CD14-positive monocyte (primary cell): ENCODE results near the gene PALS1. TPM values are rescaled to one million over a fixed set of nuclear protein-coding genes. Genes with fewer than 3 reads are reported as not detected.
A peak's percentile ranks its signal among the peaks of the same experiment; 100 is the strongest.

ENCODE experiments used
- DNase-seq, 3 donors: peaks; one replicate each; pipeline ENCODE4 v3.0.0-alpha.2; 2011 to 2022
- H2AFZ ChIP-seq: 2 replicates; pipeline ENCODE4 v1.6.0; 2012; ENCODE audit warnings: mild to moderate bottlenecking, low read depth, low read length, inconsistent platforms; ENCODE audit not compliant: insufficient read depth, poor library complexity, severe bottlenecking
- H3K27ac ChIP-seq, 2 donors: 1 replicate in 1 of 2; 2 replicates in 1 of 2; pipeline ENCODE4 v1.5.1; 2012 to 2013; ENCODE audit warnings: low read length in 2 of 2, control low read depth in 1 of 2, inconsistent platforms in 1 of 2, low read depth in 1 of 2, mild to moderate bottlenecking in 1 of 2
- H3K27me3 ChIP-seq, 2 donors: one replicate each; pipeline versions ENCODE4 v1.6.0 to v1.6.1; 2011 to 2013; ENCODE audit warnings: low read length in 2 of 2; ENCODE audit not compliant: control insufficient read depth in 2 of 2, insufficient read depth in 2 of 2
- H3K36me3 ChIP-seq, 2 donors: replicated peaks in 1 of 2; 1 replicate in 1 of 2; 2 replicates in 1 of 2; pipeline versions ENCODE4 v1.5.1 to v1.6.1; 2012 to 2013; ENCODE audit warnings: low read length in 2 of 2, control low read depth in 1 of 2, inconsistent platforms in 1 of 2, mild to moderate bottlenecking in 1 of 2; ENCODE audit not compliant: insufficient read depth in 2 of 2, control insufficient read depth in 1 of 2
- H3K4me1 ChIP-seq, 2 donors: 1 replicate in 1 of 2; 2 replicates in 1 of 2; pipeline versions ENCODE4 v1.5.1 to v1.6.1; 2012 to 2013; ENCODE audit warnings: low read length in 2 of 2, control low read depth in 1 of 2, inconsistent platforms in 1 of 2, mild to moderate bottlenecking in 1 of 2, moderate library complexity in 1 of 2; ENCODE audit not compliant: insufficient read depth in 2 of 2, control insufficient read depth in 1 of 2
- H3K4me2 ChIP-seq: replicated peaks from 2 replicates; pipeline ENCODE3; 2012; ENCODE audit warnings: low read length, moderate library complexity, mild to moderate bottlenecking; ENCODE audit not compliant: poor library complexity, severe bottlenecking; ENCODE audit errors: extremely low read depth
- H3K4me3 ChIP-seq, 3 experiments: fragments of 200-600 bp in 1 of 3; sonication (generic) in 1 of 3; replicated peaks in 1 of 3; 1 replicate in 2 of 3; 2 replicates in 1 of 3; pipeline ENCODE4 v1.5.1; 2011 to 2013; ENCODE audit warnings: low read length in 3 of 3, mild to moderate bottlenecking in 3 of 3, control low read depth in 2 of 3, low read depth in 2 of 3, inconsistent platforms in 1 of 3, moderate library complexity in 1 of 3
- H3K79me2 ChIP-seq: 2 replicates; pipeline ENCODE4 v1.6.0; 2012; ENCODE audit warnings: mild to moderate bottlenecking, control low read depth, inconsistent platforms, low read length, moderate library complexity; ENCODE audit not compliant: insufficient read depth
- H3K9ac ChIP-seq: 2 replicates; pipeline ENCODE4 v1.6.0; 2017; ENCODE audit warnings: low read length, mild to moderate bottlenecking; ENCODE audit not compliant: insufficient read depth, poor library complexity, severe bottlenecking
- H3K9me3 ChIP-seq, 2 donors: replicated peaks in 1 of 2; 1 replicate in 1 of 2; 2 replicates in 1 of 2; pipeline versions ENCODE4 v1.5.1 to v1.6.1; 2012 to 2013; ENCODE audit warnings: low read length in 2 of 2, control low read depth in 1 of 2; ENCODE audit not compliant: control insufficient read depth in 1 of 2, insufficient read depth in 1 of 2
- H4K20me1 ChIP-seq: 2 replicates; pipeline ENCODE4 v1.6.0; 2012; ENCODE audit warnings: mild to moderate bottlenecking, low read length, control low read depth, moderate library complexity; ENCODE audit not compliant: insufficient read depth
- H3K27ac Mint-ChIP-seq, 7 donors: one replicate each; pipeline ENCODE4 v1.8.0; 2020; ENCODE audit warnings: mild to moderate bottlenecking in 7 of 7, mixed read lengths in 7 of 7, moderate library complexity in 6 of 7, inconsistent platforms in 2 of 7
- H3K27me3 Mint-ChIP-seq, 3 donors: one replicate each; pipeline ENCODE4 v1.8.0; 2021 to 2022; ENCODE audit warnings: low read depth in 3 of 3, mild to moderate bottlenecking in 3 of 3, mixed read lengths in 3 of 3, moderate library complexity in 3 of 3, inconsistent platforms in 1 of 3
- H3K36me3 Mint-ChIP-seq, 2 donors: one replicate each; pipeline ENCODE4 v1.8.0; 2020; ENCODE audit warnings: mixed read lengths in 2 of 2, inconsistent platforms in 1 of 2, mild to moderate bottlenecking in 1 of 2
- H3K4me1 Mint-ChIP-seq: one replicate; pipeline ENCODE4 v1.8.0; 2020; ENCODE audit warnings: mild to moderate bottlenecking, mixed read lengths
- H3K4me3 Mint-ChIP-seq, 2 donors: one replicate each; pipeline ENCODE4 v1.8.0; 2020; ENCODE audit warnings: mild to moderate bottlenecking in 2 of 2, mixed read lengths in 2 of 2, moderate library complexity in 1 of 2
- H3K9me3 Mint-ChIP-seq, 7 donors: one replicate each; pipeline ENCODE4 v1.8.0; 2020 to 2022; ENCODE audit warnings: mixed read lengths in 7 of 7, mild to moderate bottlenecking in 6 of 7, moderate library complexity in 6 of 7, inconsistent platforms in 2 of 7
- WGBS: methylation state at CpG from one replicate; pipeline ENCODE4 v1.1.5; 2013; ENCODE audit warnings: missing lambda C conversion rate; ENCODE audit not compliant: insufficient coverage; 5-methylcytosine and 5-hydroxymethylcytosine counted together
- intact Hi-C, 2 donors: fragments of 100-400 bp; cut with micrococcal nuclease; formaldehyde crosslinking; loops; one replicate each; pipeline versions ENCODE4 v1.15.0 to v1.15.1; 2023
- polyA plus RNA-seq, 3 donors: library from polyadenylated mRNA; depleted of rRNA in 1 of 3; unstranded in 2 of 3; stranded (reverse) in 1 of 3; fragments of 300-500 nt in 2 of 3; fragments of >200 nt in 1 of 3; fragmentation: Illumina TruSeq in 2 of 3; gene quantifications; 1 replicate in 2 of 3; 2 replicates in 1 of 3; pipeline ENCODE4 v1.2.3, GENCODE V29; 2012 to 2021
- TF ChIP-seq, protein P1 (sequence below): fragments of 200-600 bp; IDR thresholded peaks from one replicate; pipeline ENCODE4 v1.8.0; 2022; ENCODE audit warnings: antibody characterized with exemption, mild to moderate bottlenecking

The PALS1 gene
- polyA plus RNA-seq, 3 donors, result 0.95 to 2.0 (median 2.0) TPM

DNA sequence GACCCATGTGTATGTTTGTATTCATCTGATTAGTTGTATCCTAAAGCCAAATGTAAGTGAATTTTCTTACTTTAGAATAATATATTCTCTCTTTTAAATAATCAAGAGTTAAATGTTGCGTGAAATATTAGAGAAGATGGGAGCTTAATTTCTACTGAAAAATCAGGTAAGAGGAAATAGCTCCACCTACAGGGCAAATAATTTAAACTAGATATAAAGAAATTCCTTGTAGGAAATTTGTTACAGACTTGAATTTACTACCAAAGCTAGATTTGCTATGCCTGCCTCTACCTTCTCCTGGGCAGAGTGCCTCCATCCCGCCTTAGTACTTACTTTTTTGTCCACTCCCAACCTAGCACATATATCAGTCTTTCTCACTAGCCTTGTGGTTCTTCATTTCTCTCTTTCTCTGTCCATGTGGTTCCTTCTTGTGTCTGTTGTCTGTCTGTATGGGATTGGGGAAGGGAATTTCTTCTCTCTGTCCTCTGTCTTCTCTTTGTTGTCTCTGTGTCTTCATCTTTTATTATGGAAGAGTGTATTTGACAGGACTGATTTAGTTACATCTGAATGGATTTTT lies 44.7 kb downstream of the PALS1 start:
- intact Hi-C loops, result loop anchor here (5.0 to 10.0 kb wide), 2 partner anchors 119 to 931 kb away; no protein-coding TSS in a partner anchor
- Histone ChIP-seq H3K4me2 (no peak overlapping the region), H3K79me2 (no peaks in the 10 kb centered on the region), H3K4me1 (no peaks in the 10 kb centered on the region), H3K27ac (no peak overlapping the region), H3K27me3 (no peaks in the 10 kb centered on the region), H3K4me3 (no peak overlapping the region), H4K20me1 (no peaks in the 10 kb centered on the region), H3K36me3 (no peaks in the 10 kb centered on the region), H3K9ac (no peak overlapping the region), H3K9me3 (no peaks in the 10 kb centered on the region), H2AFZ (no peak overlapping the region)
- Mint-ChIP-seq H3K4me3 (no peak overlapping the region), H3K36me3 (peaks cover 5 to 7% of the 10 kb centered on the region in 2 donors), H3K27me3 (peaks cover 0 to 2% (median 0%) of the 10 kb centered on the region in 3 donors), H3K4me1 (no peaks in the 10 kb centered on the region), H3K9me3 (no peaks in the 10 kb centered on the region), H3K27ac (no peak overlapping the region)
- no CpG with 5 or more reads among the region's 2 CpGs for WGBS
- TF ChIP-seq, protein P1, sequence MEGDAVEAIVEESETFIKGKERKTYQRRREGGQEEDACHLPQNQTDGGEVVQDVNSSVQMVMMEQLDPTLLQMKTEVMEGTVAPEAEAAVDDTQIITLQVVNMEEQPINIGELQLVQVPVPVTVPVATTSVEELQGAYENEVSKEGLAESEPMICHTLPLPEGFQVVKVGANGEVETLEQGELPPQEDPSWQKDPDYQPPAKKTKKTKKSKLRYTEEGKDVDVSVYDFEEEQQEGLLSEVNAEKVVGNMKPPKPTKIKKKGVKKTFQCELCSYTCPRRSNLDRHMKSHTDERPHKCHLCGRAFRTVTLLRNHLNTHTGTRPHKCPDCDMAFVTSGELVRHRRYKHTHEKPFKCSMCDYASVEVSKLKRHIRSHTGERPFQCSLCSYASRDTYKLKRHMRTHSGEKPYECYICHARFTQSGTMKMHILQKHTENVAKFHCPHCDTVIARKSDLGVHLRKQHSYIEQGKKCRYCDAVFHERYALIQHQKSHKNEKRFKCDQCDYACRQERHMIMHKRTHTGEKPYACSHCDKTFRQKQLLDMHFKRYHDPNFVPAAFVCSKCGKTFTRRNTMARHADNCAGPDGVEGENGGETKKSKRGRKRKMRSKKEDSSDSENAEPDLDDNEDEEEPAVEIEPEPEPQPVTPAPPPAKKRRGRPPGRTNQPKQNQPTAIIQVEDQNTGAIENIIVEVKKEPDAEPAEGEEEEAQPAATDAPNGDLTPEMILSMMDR, result peak; percentile 76
- peak in 2 of 3 donors; percentile 7 to 38 for DNase-seq

Other genes with a start within 250 kb of the PALS1 start
- gene GARIN2, start 52.0 kb upstream of the PALS1 start, polyA plus RNA-seq, result not detected
- gene ATP6V1D, start 118.4 kb downstream of the PALS1 start, polyA plus RNA-seq, result 100 to 1,000 TPM in 1 of 3 donors, 10 to 100 TPM in 2; 18.4 to 122 (median 94.1) TPM
- 100 to 1,000 TPM in 2 of 3 donors, 10 to 100 TPM in 1; 21.9 to 111 (median 110) TPM for gene EIF2S1, start 118.9 kb downstream of the PALS1 start, polyA plus RNA-seq
- gene PLEK2, start 170.7 kb downstream of the PALS1 start, polyA plus RNA-seq, result under 1 TPM in 1 of 3 donors, not detected in 2; 0.20 TPM
- 10 to 100 TPM; 10.2 to 18.7 (median 17.3) TPM for gene TMEM229B, start 247.3 kb downstream of the PALS1 start, polyA plus RNA-seq